CD4-positive, alpha-beta T cell (primary cell): ENCODE results near the gene SORCS2. TPM values are rescaled to one million over a fixed set of nuclear protein-coding genes. Genes with fewer than 3 reads are reported as not detected.

Source experiments
- ATAC-seq: fragments of 200-7000 bp; cut with Tn5 transposase; one replicate; pipeline ENCODE4 v1.10.0; 2022; ENCODE audit warnings: mild to moderate bottlenecking; ENCODE audit not compliant: poor library complexity
- CTCF ChIA-PET: fragments of 350-600 bp; sonication (Branson Sonifier 250); formaldehyde crosslinking; loops from one replicate; lab custom pipeline; 2021; ENCODE audit warnings: antibody characterized with exemption, inconsistent platforms; lab: Charles Lee
- POLR2A ChIA-PET: fragments of 350-600 bp; sonication (Branson Sonifier 250); formaldehyde crosslinking; loops from one replicate; lab custom pipeline; 2021; ENCODE audit warnings: antibody characterized with exemption, inconsistent platforms; lab: Charles Lee
- DNase-seq, 14 experiments: peaks; one replicate each; pipeline ENCODE4 v3.0.0-alpha.2; 2013 to 2020; ENCODE audit warnings: mixed read lengths in 2 of 14
- H3K27ac ChIP-seq, 2 donors: one replicate each; pipeline versions ENCODE4 v1.5.1 to v1.7.0; 2013; ENCODE audit warnings: low read length in 2 of 2, low read depth in 1 of 2, mild to moderate bottlenecking in 1 of 2
- H3K27me3 ChIP-seq, 2 experiments: 1 replicate in 1 of 2; 2 replicates in 1 of 2; pipeline versions ENCODE4 v1.6.1 to v1.7.0; 2013; ENCODE audit warnings: low read length in 2 of 2, control low read depth in 1 of 2, mild to moderate bottlenecking in 1 of 2, moderate library complexity in 1 of 2; ENCODE audit not compliant: insufficient read depth in 2 of 2, control insufficient read depth in 1 of 2
- H3K36me3 ChIP-seq: one replicate; pipeline ENCODE4 v1.6.1; 2013; ENCODE audit warnings: low read length, control low read depth; ENCODE audit not compliant: insufficient read depth
- H3K4me1 ChIP-seq: one replicate; pipeline ENCODE4 v1.6.1; 2013; ENCODE audit warnings: low read length, control low read depth; ENCODE audit not compliant: insufficient read depth
- H3K4me3 ChIP-seq: one replicate; pipeline ENCODE4 v1.5.1; 2013; ENCODE audit warnings: mild to moderate bottlenecking, low read length, moderate library complexity
- H3K9me3 ChIP-seq, 2 experiments: 1 replicate in 1 of 2; 2 replicates in 1 of 2; pipeline versions ENCODE4 v1.6.1 to v1.7.0; 2013; ENCODE audit warnings: low read length in 2 of 2, mild to moderate bottlenecking in 2 of 2, control low read depth in 1 of 2, moderate library complexity in 1 of 2; ENCODE audit not compliant: control insufficient read depth in 1 of 2, insufficient read depth in 1 of 2
- H3K27ac Mint-ChIP-seq: one replicate; pipeline ENCODE4 v1.8.0; 2020; ENCODE audit warnings: mixed read lengths
- H3K27me3 Mint-ChIP-seq: one replicate; pipeline ENCODE4 v1.8.0; 2021; ENCODE audit warnings: mixed read lengths
- H3K36me3 Mint-ChIP-seq: one replicate; pipeline ENCODE4 v1.8.0; 2021; ENCODE audit warnings: low read depth, mixed read lengths
- H3K4me1 Mint-ChIP-seq: one replicate; pipeline ENCODE4 v1.8.0; 2021; ENCODE audit warnings: low read depth, mixed read lengths
- H3K4me3 Mint-ChIP-seq: one replicate; pipeline ENCODE4 v1.8.0; 2020; ENCODE audit warnings: mild to moderate bottlenecking, mixed read lengths
- H3K9me3 Mint-ChIP-seq: one replicate; pipeline ENCODE4 v1.8.0; 2020; ENCODE audit warnings: mixed read lengths
- CTCF ChIP-seq: fragments of 200-600 bp; IDR thresholded peaks from one replicate; pipeline ENCODE4 v1.8.0; 2022; ENCODE audit warnings: antibody characterized with exemption, mild to moderate bottlenecking
- intact Hi-C, 2 experiments: fragments of 100-400 bp; cut with DNase I in 1 of 2; cut with micrococcal nuclease in 1 of 2; formaldehyde crosslinking; loops; one replicate each; pipeline versions ENCODE4 v1.15.1 to v1.9.0; 2023 to 2025; cut with DNase I, micrococcal nuclease
- total RNA-seq, 174 experiments: library from RNA in 2 of 174; stranded (reverse) in 2 of 174; gene quantifications; one replicate each; pipeline ENCODE4 v1.2.3 and lab custom pipeline; 2021 to 2026

The SORCS2 gene
- total RNA-seq, 2 experiments from 2014 or later, result not detected

- no peaks in the 10 kb centered on the region for H3K27me3 ChIP-seq
These were observed 165.0 kb downstream of the SORCS2 start for GRCh38 chr4:7357323-7357722.

GRCh38 chr4:7358100-7358735, 165.9 kb downstream of the SORCS2 start:
- Mint-ChIP-seq H3K27ac (no peak overlapping the region), H3K27me3 (peaks cover 4% of the 10 kb centered on the region), H3K9me3 (no peaks in the 10 kb centered on the region), H3K4me3 (no peak overlapping the region), H3K36me3 (no peaks in the 10 kb centered on the region), H3K4me1 (no peaks in the 10 kb centered on the region)
- ChIA-PET POLR2A (no interaction called here), CTCF (interaction anchor here (0.6 kb wide), 1 partner anchor 15 kb away, joined by 3 read pairs; no protein-coding TSS in a partner anchor)
- intact Hi-C loops, result no loop called here
- Histone ChIP-seq H3K27me3 (no peaks in the 10 kb centered on the region), H3K4me3 (no peak overlapping the region), H3K9me3 (peaks cover 0 to 11% of the 10 kb centered on the region in 2 experiments), H3K36me3 (no peaks in the 10 kb centered on the region), H3K27ac (no peak overlapping the region), H3K4me1 (no peaks in the 10 kb centered on the region)
- TF ChIP-seq CTCF, result no peak
- ATAC-seq, result no peak
- no peak for DNase-seq

More at GRCh38 chr4:7357323-7357722, 165.0 kb downstream of the SORCS2 start:
- Mint-ChIP-seq H3K27ac (no peak overlapping the region), H3K27me3 (peaks cover 7% of the 10 kb centered on the region), H3K4me3 (no peak overlapping the region), H3K9me3 (no peaks in the 10 kb centered on the region), H3K4me1 (no peaks in the 10 kb centered on the region), H3K36me3 (no peaks in the 10 kb centered on the region)
- ChIA-PET POLR2A (no interaction called here), CTCF (no interaction called here)
- Histone ChIP-seq H3K4me1 (no peaks in the 10 kb centered on the region), H3K4me3 (no peak overlapping the region), H3K27ac (no peak overlapping the region), H3K36me3 (no peaks in the 10 kb centered on the region), H3K9me3 (peaks cover 0 to 11% of the 10 kb centered on the region in 2 experiments)
- TF ChIP-seq CTCF, result no peak
- ATAC-seq, result no peak
- intact Hi-C loops, result no loop called here
- no peak for DNase-seq

- POLR2A ChIA-PET, result no interaction called here
- Mint-ChIP-seq H3K4me3 (no peak overlapping the region), H3K27me3 (peaks cover 4% of the 10 kb centered on the region), H3K9me3 (no peaks in the 10 kb centered on the region), H3K36me3 (no peaks in the 10 kb centered on the region), H3K27ac (no peak overlapping the region), H3K4me1 (no peaks in the 10 kb centered on the region)
- Histone ChIP-seq H3K36me3 (no peaks in the 10 kb centered on the region), H3K9me3 (peaks cover 0 to 11% of the 10 kb centered on the region in 2 experiments), H3K4me1 (no peaks in the 10 kb centered on the region), H3K27ac (no peak overlapping the region), H3K27me3 (no peaks in the 10 kb centered on the region), H3K4me3 (no peak overlapping the region)
- intact Hi-C loops, result no loop called here
- DNase-seq, result no peak
- ATAC-seq, result no peak
- TF ChIP-seq CTCF, result no peak
- CTCF ChIA-PET, result no interaction called here
These were observed 167.2 kb downstream of the SORCS2 start for GRCh38 chr4:7359400-7360062.
